Esophagus muscularis mucosa (tissue), 4 donors: ENCODE measurements around the gene CD248. TPM values are rescaled to one million over a fixed set of nuclear protein-coding genes. Genes with fewer than 3 reads are reported as not detected.
"Not testable (repeated sequence)": the region's sequence is repeated elsewhere in the genome, so short reads cannot be mapped to it uniquely, and the experiment has no call there.

Source experiments
- DNase-seq: peaks from one replicate; pipeline ENCODE4 v3.0.0-alpha.2; 2017; ENCODE audit errors: extremely low spot score
- H3K27ac ChIP-seq, 4 donors: fragments of 200-600 bp; sonication (generic); replicated peaks in 1 of 4; 1 replicate in 3 of 4; 2 replicates in 1 of 4; pipeline ENCODE4 v1.5.1; 2016 to 2019; ENCODE audit warnings: mild to moderate bottlenecking in 1 of 4
- H3K27me3 ChIP-seq, 4 donors: fragments of 200-600 bp; sonication (generic); one replicate each; pipeline versions ENCODE4 v1.5.1 to v1.6.0; 2016 to 2019
- H3K36me3 ChIP-seq, 4 donors: fragments of 200-600 bp; sonication (generic); one replicate each; pipeline ENCODE4 v1.5.1; 2016 to 2019
- H3K4me1 ChIP-seq, 4 donors: fragments of 200-600 bp; sonication (generic); one replicate each; pipeline ENCODE4 v1.5.1; 2016 to 2019
- H3K4me3 ChIP-seq, 4 donors: fragments of 200-600 bp; sonication (generic); 1 replicate in 2 of 4; 2 replicates in 2 of 4; pipeline ENCODE4 v1.5.1; 2016 to 2019; ENCODE audit warnings: mild to moderate bottlenecking in 4 of 4, moderate library complexity in 1 of 4
- H3K9me3 ChIP-seq, 4 donors: fragments of 200-600 bp; sonication (generic); 1 replicate in 3 of 4; 2 replicates in 1 of 4; pipeline ENCODE4 v1.5.1; 2016 to 2019
- EP300 ChIP-seq: sonication (generic); formaldehyde crosslinking; IDR thresholded peaks from one replicate; pipeline ENCODE4 v1.6.1; 2017; ENCODE audit warnings: antibody characterized with exemption
- POLR2A ChIP-seq: fragments of 450-650 bp; IDR thresholded peaks from one replicate; pipeline ENCODE4 v1.6.1; 2017; ENCODE audit warnings: antibody characterized with exemption, moderate library complexity, mild to moderate bottlenecking, low read depth
- POLR2AphosphoS5 ChIP-seq, 2 donors: sonication (generic); formaldehyde crosslinking; IDR thresholded peaks; one replicate each; pipeline ENCODE4 v1.6.1; 2017; ENCODE audit warnings: antibody characterized with exemption in 2 of 2
- WGBS: methylation state at CpG from one replicate; pipeline ENCODE4 v1.1.5; 2018; 5-methylcytosine and 5-hydroxymethylcytosine counted together
- intact Hi-C: fragments of 100-400 bp; cut with DNase I; formaldehyde crosslinking; loops from one replicate; pipeline ENCODE4 v1.15.1; 2023
- total RNA-seq, 4 donors: library from RNA; depleted of rRNA; stranded (reverse); fragments of >200 nt; gene quantifications; one replicate each; pipeline versions ENCODE4 v1.1.0 to v1.2.1, GENCODE V29; 2016
- TF ChIP-seq, protein P1 (sequence below), 3 experiments: fragments of 200-600 bp in 2 of 3; fragments of 450-650 bp in 1 of 3; sonication (generic) in 2 of 3; IDR thresholded peaks; one replicate each; pipeline ENCODE4 v1.5.1; 2017 to 2019; ENCODE audit warnings: antibody characterized with exemption in 3 of 3, mild to moderate bottlenecking in 2 of 3, moderate library complexity in 1 of 3

The CD248 gene
- total RNA-seq, 4 donors from 2014 or later = 23.0 to 83.8 (median 33.0) TPM

- peaks cover 41 to 71% (median 64%) of the 10 kb centered on the region in 4 donors for H3K4me1 ChIP-seq
- TF ChIP-seq EP300 = no peak
- intact Hi-C loops = loop anchor here (5.0 kb wide), 1 partner anchor 74 kb away; no protein-coding TSS in a partner anchor
- peak overlapping the region; percentile 83 to 95 (median 89) for H3K27ac ChIP-seq
- no peaks in the 10 kb centered on the region for H3K36me3 ChIP-seq
- H3K27me3 ChIP-seq = peaks cover 0 to 8% (median 0%) of the 10 kb centered on the region in 4 donors
- no peaks in the 10 kb centered on the region for H3K9me3 ChIP-seq
- DNase-seq = no peak
- peak overlapping the region; percentile 59 to 75 (median 62) for H3K4me3 ChIP-seq
- 40% methylated on average over 19 of the region's 38 CpGs for WGBS
Measured at GRCh38 chr11:66313321-66314185, 3.3 kb downstream of the CD248 start.

DNA sequence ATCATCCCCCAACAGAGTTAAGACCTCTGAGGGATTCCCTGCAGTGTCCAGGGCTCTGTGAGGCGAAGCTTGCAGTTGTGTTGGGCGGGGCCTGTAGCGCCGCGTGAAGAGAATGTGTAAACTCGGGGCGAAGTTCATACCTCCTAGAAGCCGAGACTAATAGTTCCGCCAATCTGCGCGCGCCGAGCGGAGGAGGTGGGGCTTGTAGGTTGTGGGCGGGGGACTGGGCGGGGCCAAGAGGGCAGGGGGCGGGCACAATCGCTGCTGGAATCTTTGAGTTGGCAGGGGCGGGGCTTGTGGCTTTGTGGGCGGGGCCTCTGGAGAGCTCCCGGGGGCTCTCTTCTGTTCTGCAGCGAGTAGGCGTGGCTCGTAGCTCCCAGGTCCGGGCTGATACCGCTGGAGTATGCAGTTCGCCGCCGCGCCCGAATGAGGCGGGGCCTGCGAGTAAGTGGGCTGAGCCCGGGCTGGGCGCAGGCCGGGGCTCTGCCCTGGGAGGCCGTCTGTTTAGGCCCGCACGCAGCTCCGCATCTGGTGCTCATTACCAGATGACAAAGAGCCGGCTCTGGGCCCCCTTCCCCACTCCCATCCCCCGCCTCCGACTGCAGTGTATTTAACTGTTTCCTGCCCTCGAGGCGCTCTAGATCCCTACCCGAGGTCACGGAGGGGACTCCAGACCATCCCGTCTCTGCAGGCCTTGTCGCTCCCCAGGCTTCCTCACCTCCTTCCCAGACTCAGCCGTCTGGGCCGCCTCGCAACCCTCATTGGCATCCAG is 4.1 kb downstream of the CD248 start:
- TF ChIP-seq POLR2A = no peak
- TF ChIP-seq, protein P1, sequence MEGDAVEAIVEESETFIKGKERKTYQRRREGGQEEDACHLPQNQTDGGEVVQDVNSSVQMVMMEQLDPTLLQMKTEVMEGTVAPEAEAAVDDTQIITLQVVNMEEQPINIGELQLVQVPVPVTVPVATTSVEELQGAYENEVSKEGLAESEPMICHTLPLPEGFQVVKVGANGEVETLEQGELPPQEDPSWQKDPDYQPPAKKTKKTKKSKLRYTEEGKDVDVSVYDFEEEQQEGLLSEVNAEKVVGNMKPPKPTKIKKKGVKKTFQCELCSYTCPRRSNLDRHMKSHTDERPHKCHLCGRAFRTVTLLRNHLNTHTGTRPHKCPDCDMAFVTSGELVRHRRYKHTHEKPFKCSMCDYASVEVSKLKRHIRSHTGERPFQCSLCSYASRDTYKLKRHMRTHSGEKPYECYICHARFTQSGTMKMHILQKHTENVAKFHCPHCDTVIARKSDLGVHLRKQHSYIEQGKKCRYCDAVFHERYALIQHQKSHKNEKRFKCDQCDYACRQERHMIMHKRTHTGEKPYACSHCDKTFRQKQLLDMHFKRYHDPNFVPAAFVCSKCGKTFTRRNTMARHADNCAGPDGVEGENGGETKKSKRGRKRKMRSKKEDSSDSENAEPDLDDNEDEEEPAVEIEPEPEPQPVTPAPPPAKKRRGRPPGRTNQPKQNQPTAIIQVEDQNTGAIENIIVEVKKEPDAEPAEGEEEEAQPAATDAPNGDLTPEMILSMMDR (IDR thresholded peaks at IDR 0.05) = no peak
- no peak for TF ChIP-seq EP300
- peak; percentile 74 to 85 for TF ChIP-seq POLR2AphosphoS5 (IDR thresholded peaks at IDR 0.05)
- DNase-seq = peak; percentile 100
- Histone ChIP-seq H3K36me3 (no peaks in the 10 kb centered on the region), H3K4me3 (peak overlapping the region; percentile 59 to 75 (median 62)), H3K4me1 (peaks cover 35 to 63% (median 56%) of the 10 kb centered on the region in 4 donors), H3K27me3 (peaks cover 0 to 8% (median 0%) of the 10 kb centered on the region in 4 donors), H3K27ac (peak overlapping the region; percentile 83 to 95 (median 89)), H3K9me3 (no peaks in the 10 kb centered on the region)
- intact Hi-C loops = loop anchor here (5.0 kb wide), 1 partner anchor 75 kb away; no protein-coding TSS in a partner anchor
- 7% methylated on average over 19 of the region's 52 CpGs for WGBS

DNA sequence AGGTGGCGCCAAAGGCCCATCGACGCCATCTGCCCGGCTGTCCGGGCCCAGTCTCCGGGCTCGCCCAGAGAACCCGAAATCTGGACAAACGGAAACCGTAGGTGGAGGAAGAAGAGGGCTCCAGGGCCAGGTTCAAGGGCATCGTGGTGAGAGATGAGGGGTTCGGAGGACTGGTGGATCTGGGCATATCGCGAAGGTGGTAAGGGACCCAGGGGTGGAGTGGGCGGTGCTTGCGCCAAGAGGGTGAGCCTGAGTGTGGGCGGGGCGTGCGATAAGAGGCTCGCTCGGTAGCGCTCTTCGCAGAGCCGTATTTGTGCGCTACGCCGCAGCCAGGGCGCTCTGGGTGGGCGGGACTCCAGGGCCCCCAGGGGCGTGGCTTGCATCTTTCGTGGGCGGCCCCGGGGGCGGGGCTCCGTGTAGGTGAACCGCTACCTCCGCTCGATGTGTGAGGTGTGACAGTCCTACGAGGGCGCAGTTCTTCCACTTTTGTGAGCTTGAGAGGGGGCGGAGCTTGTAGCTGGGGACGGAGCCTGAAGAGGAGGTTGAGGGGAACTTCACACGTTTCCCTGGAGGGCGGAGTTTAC is 4.8 kb downstream of the CD248 start:
- WGBS = 0% methylated on average over 28 of the region's 44 CpGs
- peaks cover 0 to 8% (median 0%) of the 10 kb centered on the region in 4 donors for H3K27me3 ChIP-seq
- TF ChIP-seq POLR2AphosphoS5 (IDR thresholded peaks at IDR 0.05) (peak; percentile 38 to 69), POLR2A (no peak), EP300 (no peak)
- TF ChIP-seq, protein P1 (IDR thresholded peaks at IDR 0.05) = peak in 2 of 3 experiments; percentile 94 to 99
- intact Hi-C loops = loop anchor here (2.0 to 5.0 kb wide), 2 partner anchors 17 to 75 kb away; no protein-coding TSS in a partner anchor
- H3K4me3 ChIP-seq = peak overlapping the region; percentile 59 to 75 (median 62)
- H3K4me1 ChIP-seq = peaks cover 28 to 56% (median 49%) of the 10 kb centered on the region in 4 donors
- H3K9me3 ChIP-seq = no peaks in the 10 kb centered on the region
- peak; percentile 97 for DNase-seq
- no peaks in the 10 kb centered on the region for H3K36me3 ChIP-seq
- peak overlapping the region; percentile 83 to 95 (median 89) for H3K27ac ChIP-seq

GRCh38 chr11:66311470-66311964 is 5.3 kb downstream of the CD248 start:
- Histone ChIP-seq H3K27ac (peak overlapping the region; percentile 83 to 95 (median 89)), H3K27me3 (peaks cover 0 to 3% (median 0%) of the 10 kb centered on the region in 4 donors), H3K4me3 (peak overlapping the region; percentile 59 to 75 (median 62)), H3K36me3 (no peaks in the 10 kb centered on the region), H3K9me3 (no peaks in the 10 kb centered on the region), H3K4me1 (peaks cover 24 to 51% (median 44%) of the 10 kb centered on the region in 4 donors)
- no peak for DNase-seq
- intact Hi-C loops = loop anchor here (2.0 to 5.0 kb wide), 2 partner anchors 17 to 76 kb away; no protein-coding TSS in a partner anchor
- TF ChIP-seq, protein P1 (IDR thresholded peaks at IDR 0.05) = peak in 1 of 3 experiments; percentile 94
- no peak for TF ChIP-seq EP300
- WGBS = 30% methylated on average over 24 of the region's 26 CpGs

- WGBS = 86% methylated on average over 18 of the region's 18 CpGs
- not testable (repeated sequence) for H3K9me3 ChIP-seq
Measured at GRCh38 chr11:66310803-66311440, 5.9 kb downstream of the CD248 start.

More at GRCh38 chr11:66310803-66311440, 5.9 kb downstream of the CD248 start:
- peaks cover 19 to 45% (median 38%) of the 10 kb centered on the region in 4 donors for H3K4me1 ChIP-seq
- not testable (repeated sequence) for DNase-seq, H3K4me3 ChIP-seq, H3K27me3 ChIP-seq, H3K36me3 ChIP-seq
- H3K27ac ChIP-seq = peak overlapping the region in 3 of 4 donors; percentile 83 to 95 (median 89)
- intact Hi-C loops = loop anchor here (2.0 to 5.0 kb wide), 2 partner anchors 18 to 76 kb away; no protein-coding TSS in a partner anchor
